Measurements from ENCODE around the gene NEK2. TPM values are rescaled to one million over a fixed set of nuclear protein-coding genes. Genes with fewer than 3 reads are reported as not detected.

NEK2 gene
- total RNA-seq: 28.3 and 46.2 TPM in 2 replicates

GRCh38 chr1:211675230-211676105, at the start of gene NEK2:
Gene NEK2, minus strand, starts transcription at chr1:211675621. Its CDS starts 142 bp downstream, at chr1:211675479.

Other genes with a start within 250 kb of the NEK2 start
- gene RD3, start 183.5 kb downstream of the NEK2 start, total RNA-seq: not detected in 2 replicates
- 47.3 and 65.0 TPM in 2 replicates for gene SLC30A1, start 96.5 kb downstream of the NEK2 start, total RNA-seq
- gene LPGAT1, start 155.1 kb upstream of the NEK2 start, total RNA-seq: 39.0 and 48.7 TPM in 2 replicates

Measured in thoracic aorta endothelial cell (primary cell).